Stimulated activated CD4-positive, alpha-beta T cell treated with anti-CD3 and anti-CD28 coated beads, Interleukin-15, amount 100 ng/mL, for 1 hour (primary cell): ENCODE data around the gene AMIGO1.

Experiments
- DNase-seq, 2 donors: peaks; one replicate each; pipeline ENCODE4 v3.0.0-alpha.2; 2020; ENCODE audit warnings: low read depth in 1 of 2, low spot score in 1 of 2

The AMIGO1 gene

GRCh38 chr1:109509176-109510134 lies at the start of gene AMIGO1:
Gene AMIGO1 (minus strand): TSS chr1:109509727. CDS start chr1:109508912, 815 bp downstream.
- peak; percentile 40 to 65 for DNase-seq

- DNase-seq: no peak
Observed at GRCh38 chr1:109557520-109557919, 48.0 kb upstream of the AMIGO1 start.

DNA sequence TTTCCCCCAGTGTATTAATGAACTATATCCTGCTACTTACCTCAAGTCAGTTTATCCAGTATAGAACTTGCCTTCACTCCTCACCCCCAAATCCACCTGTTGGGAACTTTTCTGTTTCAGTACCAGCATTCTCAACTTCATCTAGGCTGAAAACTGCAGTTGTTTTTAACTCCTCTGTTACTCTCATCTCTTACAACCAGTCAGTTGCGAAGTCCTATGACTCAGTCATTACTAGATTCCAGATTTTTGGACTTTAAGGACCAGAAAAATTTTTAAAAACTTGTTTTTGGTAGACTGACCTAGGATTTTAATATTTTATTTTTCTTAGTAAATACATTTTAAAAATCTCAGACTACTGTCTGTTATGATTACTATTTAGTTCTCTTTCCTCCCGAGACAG lies 47.0 kb upstream of the AMIGO1 start:
- no peak for DNase-seq

- DNase-seq: peak; percentile 85 to 90
Observed at GRCh38 chr1:109548321-109549267, 39.1 kb upstream of the AMIGO1 start, which contains the start of gene GNAI3. Gene GNAI3 (plus strand): TSS chr1:109548615. CDS start chr1:109548721, 106 bp downstream.

DNA sequence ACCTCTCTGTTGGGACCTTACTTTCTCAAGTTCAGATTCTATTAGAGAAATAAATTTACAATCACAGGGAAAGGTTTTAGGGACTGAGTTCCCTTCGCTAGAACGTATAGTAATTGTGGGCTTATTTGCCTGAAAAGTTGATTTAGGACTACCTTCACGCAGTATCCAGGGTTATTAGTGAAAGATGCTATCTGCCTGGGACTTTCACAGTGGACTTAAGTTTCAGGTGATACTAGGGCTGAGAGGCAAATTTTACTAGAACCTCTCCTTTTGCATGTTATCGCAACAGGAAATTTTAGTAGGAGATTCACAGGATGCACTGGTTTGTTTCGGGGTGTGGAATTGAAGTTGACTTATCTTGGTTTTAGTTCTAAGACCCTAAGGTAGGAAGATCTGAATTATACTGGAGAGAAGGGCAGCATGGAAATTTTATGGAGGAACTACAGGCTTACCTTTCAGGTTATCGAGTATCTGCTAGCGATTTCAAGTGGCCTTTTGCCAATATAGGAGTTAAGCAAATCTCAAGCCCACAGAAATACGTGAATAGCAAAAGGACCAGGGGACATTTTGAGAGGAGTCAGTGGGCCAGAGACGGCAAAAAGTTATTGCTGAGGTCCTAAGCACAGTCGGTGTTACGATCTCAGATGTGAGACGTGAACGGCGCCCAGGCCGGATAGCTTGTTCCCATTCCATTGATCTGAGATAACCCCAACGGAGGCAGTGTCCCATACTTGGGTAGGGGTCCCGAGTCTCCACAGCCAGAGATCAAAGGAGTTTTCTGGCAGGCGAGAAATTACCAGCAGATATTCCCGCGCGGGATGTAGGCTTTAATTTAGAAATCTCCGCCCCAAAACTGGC lies 38.2 kb upstream of the AMIGO1 start:
- no peak for DNase-seq

DNA sequence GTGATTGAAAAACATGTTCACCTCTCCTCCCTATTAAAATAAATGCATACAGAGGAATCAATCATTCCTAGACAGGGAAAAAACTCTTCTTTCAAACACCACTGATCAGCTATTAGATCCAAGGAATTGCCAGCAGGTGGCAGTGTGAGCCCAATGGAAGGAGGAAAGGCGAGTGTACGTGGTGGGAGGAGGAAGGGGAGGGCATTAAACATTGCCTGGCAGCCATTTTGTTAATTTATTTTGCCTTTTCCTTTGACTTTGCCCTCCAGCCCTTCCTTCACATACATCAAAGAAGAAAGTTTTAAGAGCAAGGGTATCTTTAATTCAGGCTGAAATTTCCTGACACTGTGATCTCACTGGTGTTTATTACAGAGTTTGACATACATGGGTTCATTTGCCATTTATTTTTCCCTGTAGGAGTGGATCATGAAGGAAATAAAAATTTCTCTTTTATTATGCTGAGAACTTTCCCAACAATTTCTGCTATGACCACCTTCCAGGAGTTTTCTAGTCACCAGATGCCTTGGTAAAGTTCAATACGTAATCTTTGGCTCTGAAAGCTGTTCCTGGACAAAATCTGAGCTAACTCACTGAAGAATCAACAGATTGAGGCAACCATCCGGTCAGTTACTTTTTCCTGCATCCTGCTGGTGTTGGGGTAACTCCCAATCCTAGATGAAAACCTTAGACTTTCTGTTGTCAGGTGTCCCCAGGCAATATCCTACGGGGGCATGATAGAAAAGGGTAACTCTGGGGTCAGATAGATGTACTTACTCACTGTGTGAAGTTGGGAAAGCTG lies 37.0 kb upstream of the AMIGO1 start:
- peak; percentile 69 to 70 for DNase-seq

GRCh38 chr1:109543988-109544735 lies 34.6 kb upstream of the AMIGO1 start:
- no peak for DNase-seq

DNA sequence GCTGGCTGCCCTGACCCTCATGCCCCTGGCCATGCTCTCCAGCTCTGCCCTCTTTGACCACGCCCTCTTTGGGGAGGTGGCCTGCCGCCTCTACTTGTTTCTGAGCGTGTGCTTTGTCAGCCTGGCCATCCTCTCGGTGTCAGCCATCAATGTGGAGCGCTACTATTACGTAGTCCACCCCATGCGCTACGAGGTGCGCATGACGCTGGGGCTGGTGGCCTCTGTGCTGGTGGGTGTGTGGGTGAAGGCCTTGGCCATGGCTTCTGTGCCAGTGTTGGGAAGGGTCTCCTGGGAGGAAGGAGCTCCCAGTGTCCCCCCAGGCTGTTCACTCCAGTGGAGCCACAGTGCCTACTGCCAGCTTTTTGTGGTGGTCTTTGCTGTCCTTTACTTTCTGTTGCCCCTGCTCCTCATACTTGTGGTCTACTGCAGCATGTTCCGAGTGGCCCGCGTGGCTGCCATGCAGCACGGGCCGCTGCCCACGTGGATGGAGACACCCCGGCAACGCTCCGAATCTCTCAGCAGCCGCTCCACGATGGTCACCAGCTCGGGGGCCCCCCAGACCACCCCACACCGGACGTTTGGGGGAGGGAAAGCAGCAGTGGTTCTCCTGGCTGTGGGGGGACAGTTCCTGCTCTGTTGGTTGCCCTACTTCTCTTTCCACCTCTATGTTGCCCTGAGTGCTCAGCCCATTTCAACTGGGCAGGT lies 33.9 kb upstream of the AMIGO1 start:
- no peak for DNase-seq

- no peak for DNase-seq
Observed at GRCh38 chr1:109542657-109543056, 33.1 kb upstream of the AMIGO1 start.

DNA sequence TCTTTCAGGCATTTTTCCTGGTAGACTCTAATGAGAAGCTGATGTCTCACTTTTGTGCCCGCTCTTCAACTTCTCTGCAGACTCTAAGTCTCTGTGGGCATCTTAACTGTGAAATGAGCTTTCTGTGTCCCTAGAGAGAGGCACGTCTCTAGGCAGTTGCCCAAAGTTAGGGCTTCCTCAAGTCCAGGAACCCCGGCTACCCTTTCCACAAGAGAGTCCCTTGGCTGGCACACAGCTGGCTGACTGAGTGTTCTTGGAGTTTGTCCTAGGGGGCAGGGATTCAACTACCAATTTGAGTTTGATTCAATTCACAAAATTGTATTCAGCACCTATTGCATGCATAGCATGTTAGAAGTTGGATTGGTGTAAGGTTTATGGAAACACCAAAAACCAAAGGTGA lies 31.6 kb upstream of the AMIGO1 start:
- no peak for DNase-seq

- no peak for DNase-seq
Observed at GRCh38 chr1:109539676-109540075, 30.1 kb upstream of the AMIGO1 start, which contains the start of gene GPR61. Gene GPR61 (plus strand): TSS chr1:109539872. CDS start chr1:109543023, 3,151 bp downstream.

DNA sequence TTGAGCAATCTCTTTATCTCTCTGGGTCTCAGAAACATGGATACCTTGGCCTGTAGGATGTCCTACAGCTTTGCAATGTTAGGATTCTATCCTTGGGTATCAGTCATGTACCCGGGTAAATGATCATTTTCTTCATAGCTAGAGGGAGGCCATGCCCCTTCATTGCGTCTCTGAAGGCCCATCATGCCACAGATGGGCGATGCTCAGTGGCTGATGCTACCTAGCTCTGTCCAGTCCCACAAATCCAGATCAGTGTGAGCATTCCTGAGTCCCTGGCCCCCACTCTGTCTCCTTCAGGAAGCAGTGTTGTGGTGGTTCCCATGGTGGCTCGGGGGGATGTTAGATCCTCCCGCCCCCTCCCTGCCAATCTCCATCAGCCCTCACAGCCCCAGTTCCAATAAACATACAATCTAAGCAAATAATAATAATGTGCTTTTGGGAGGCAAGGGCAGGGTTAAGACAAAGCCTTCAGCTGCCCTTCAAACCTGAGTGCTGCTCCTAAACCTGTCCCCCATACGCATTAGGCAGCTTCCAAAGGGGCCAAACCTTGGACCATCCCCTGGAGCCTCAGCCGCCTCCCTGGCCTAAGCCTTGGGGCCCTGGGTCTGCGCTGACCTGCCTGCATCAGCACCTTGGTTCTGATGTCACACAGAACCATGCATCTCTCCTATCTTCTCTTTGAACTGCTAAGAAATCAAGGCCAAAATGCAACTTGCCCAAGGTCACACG lies 29.5 kb upstream of the AMIGO1 start:
- no peak for DNase-seq

DNA sequence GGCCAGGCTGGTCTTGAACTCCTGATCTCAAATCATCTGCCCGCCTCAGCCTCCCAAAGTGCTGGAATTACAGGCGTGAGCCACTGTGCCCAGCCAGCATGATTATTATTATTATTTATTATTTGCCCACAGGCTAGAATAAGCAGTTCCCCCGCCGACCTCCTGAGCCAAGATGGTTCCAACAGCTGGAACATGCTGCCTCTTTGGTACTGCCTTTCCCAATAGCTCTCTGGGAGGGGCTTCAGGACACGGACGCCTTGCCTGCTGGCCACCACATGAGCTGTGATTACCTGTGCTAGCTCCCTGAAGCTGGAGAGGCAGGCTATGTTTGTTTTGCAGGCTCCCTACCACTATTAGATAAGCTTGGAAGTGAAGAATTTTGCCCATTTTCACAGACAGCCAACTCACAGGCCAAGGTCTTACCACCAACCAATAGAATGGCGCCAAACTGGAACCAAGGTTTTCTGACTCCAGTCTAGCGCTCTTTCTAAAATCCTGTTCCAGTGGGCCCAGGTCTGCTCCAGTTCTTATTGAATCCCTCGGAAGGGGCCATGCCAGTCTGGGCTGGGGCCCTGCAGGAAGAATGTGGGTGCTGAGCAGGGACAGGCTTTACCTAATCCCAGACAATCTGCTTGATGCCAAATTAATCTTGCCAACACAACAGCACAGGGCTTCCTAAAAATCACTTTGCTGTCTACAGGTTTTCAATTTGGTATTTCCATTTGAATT lies 28.1 kb upstream of the AMIGO1 start:
- no peak for DNase-seq

GRCh38 chr1:109535971-109536491 lies 26.5 kb upstream of the AMIGO1 start:
- no peak for DNase-seq

- no peak for DNase-seq
Observed at GRCh38 chr1:109535481-109535880, 26.0 kb upstream of the AMIGO1 start.

DNA sequence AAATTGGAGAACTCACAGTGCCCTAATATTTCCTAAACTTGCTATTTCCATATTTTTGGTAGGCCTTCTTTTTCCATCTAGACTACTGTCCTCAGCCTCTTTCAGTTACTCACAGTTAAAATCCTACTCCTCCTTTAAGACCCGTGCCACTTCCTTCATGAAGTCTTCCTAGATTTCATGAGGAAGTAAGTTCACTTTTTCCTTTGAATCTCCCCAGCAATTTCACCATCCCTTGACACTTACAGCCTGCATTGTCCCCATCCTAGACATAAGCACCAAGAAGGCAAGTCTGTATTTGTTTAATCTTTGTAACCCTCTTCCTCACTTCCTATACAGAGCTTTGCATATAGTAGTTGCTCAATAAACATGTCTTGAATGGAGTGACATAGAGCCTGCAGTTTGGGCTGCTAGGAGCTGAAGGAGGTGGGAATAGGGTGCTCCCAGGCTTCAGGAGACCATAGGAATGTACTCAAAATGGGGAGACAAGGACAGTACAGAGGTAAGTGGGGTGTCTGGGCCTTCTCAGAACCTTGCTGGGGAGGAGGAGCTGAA lies 24.9 kb upstream of the AMIGO1 start:
- DNase-seq: no peak
